ENCODE data around the gene SNRPD3.

SNRPD3 gene

DNA sequence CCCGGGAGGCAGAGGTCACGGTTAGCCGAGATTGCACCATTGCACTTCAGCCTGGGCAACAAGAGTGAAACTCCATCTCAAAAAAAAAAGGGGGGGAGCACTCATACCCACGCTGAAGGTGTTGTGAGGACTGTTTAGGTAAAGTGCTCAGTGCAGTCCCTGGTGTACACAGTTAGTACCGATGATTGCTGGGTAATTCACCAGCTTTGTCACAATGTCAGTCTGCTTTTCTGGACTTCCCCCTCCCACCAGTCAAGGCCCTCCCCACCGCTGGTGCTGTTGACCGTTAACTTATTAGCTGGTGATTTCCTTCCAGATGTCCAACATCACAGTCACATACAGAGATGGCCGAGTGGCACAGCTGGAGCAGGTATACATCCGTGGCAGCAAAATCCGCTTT lies 11.9 kb downstream of the SNRPD3 start:
- DNase-seq (ENCODE audit: low read depth, low spot score): no peak

DNA sequence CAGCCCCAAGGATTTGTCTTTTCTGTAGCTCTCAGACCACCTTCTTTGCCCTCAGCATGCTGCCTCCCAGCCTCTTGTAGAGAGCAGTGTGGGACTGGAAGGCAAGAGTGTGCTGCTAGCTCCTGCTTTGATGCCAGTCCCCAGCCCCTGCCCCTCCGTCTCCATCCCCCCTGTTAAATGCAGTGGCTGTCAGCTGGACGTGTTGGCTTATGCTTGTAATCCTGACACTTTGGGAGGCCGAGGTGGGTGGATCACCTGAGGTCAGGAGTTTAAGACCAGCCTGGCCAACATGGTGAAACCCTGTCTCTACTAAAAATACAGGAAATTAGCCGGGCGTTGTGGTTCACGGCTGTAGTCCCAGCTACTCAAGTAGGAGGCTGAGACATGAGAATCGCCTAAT lies 15.5 kb downstream of the SNRPD3 start:
- DNase-seq (ENCODE audit: low read depth, low spot score): no peak

DNA sequence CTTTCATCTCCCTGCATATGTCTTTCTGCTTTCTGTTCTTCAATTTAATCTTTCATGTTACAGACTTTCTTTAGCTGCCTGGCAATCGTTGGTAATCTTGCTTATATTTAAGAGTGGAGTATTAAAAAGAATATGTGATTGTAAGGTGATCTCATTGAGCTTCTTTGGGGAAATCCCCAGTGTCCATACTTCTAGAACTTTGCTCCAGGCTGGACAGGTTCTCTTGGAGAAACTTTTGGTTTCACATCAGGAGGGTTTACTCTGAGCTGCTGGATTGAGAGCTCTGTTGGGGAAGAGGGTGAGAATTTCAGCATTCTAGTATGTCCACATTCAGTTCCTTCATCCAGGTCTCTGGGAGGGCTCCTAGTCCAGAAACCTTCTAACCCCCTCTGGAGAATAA lies 21.0 kb downstream of the SNRPD3 start:
- DNase-seq (ENCODE audit: low read depth, low spot score): no peak

DNA sequence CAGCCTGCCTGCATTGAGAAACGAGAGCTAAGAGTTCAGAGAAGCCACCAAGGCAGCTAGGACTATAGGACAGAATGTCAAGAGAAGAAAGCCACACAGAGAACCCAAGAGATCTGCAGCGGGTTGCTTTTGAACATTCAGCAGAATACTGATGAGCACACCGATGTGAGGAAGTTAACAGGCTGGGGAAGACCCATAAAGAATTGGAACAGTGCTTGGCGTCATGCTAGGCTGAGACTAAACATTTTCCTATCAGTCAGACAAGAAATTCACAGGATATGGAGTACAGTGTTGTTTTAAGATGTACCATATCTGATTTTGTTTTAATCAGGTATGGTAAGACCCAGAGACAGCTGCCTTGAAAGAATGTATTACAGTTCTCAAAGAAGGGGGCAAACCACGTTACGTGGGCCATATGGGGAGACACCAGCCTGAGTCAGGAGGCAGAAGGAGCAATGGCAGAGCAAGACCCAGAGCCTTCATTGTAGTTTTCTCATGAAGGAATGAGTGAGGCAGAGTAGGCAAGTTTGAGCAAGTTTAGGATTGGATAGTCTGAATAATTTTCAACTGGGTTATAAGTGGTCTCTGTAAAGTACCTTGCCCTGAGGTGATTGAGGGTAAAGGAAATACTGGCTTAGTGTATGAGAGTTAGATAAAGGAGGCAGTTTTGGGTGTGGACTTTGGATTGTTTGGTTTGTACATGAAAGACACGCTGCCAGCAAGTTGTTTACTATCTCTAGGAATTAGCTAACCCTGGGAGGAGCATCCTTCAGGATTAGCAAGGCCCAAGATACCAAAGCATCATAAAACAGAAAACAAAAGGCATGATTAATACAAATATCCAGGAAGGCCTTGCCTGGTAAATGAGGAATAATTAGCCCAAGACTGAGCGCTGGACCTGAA lies 22.8 kb downstream of the SNRPD3 start:
- DNase-seq (ENCODE audit: low read depth, low spot score): no peak

DNA sequence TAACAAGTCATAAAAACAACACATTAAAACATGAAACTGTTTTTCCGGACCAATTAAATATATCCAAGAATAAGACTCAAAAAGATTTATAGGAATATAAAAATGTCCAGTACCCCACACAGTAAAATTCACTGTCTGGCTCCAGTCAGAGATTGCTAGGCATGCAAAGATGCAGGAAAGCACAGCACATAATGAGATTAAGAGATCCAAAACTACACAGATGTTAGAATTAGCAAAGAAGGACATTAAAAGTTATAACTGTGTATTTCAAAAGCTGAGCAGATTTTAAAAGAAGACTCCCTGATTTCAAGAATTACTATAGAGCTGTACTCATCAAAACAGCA lies 23.4 kb downstream of the SNRPD3 start:
- DNase-seq (ENCODE audit: low read depth, low spot score): no peak

DNA sequence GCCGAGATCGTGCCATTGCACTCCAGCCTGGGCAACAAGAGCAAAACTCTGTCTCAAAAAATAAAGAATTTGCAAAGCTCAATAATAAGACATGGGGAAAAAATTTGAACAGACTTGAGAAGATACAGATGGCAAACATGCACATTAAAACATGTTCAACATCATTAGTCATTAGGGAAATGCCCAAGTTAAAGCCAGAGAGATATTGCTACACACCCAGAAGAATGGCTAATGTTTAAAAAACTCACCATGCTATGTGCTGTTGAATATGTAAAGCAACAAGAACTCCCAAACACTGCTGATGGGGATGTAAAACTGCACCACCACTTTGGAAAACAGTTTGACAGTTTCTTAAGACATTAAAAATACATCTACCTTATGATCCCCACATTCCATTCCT lies 24.5 kb downstream of the SNRPD3 start:
- no peak for DNase-seq (ENCODE audit: low read depth, low spot score)

DNA sequence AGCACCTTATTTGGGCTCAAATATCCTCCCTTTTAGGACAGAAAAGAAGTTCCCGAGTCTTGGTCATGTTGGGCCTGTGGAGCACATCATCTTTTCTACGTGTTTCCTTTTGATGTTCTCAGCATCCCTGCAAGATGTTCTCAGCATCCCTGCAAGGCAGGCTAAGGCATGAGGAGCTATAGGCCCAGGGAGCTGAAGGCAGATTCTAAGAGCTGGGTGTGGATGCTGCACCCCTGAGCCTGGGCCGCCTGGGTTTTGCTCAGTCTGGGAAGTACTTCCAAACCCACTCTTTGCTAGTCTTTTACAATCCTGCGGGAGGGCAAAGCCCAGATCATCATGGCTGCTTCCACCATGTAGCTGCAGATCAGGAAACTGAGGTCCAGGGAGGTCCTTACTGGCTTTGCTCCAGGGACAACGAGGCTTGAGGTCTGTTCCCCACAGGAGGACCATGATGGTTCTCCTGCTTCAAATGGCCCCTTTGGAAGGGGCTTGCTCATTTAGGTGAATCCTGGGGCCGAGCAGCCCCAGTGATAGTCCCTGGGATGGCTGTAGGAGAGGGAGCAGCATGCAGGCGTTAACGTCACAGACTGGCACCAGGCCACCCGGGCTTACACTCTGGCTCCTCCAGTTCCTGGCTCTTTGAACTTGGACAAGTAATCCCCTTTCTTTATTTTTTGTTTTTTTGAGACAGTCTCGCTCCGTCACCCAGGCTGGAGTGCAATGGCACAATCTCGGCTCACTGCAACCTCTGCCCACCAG lies 26.4 kb downstream of the SNRPD3 start:
- DNase-seq (ENCODE audit: low read depth, low spot score): no peak

DNA sequence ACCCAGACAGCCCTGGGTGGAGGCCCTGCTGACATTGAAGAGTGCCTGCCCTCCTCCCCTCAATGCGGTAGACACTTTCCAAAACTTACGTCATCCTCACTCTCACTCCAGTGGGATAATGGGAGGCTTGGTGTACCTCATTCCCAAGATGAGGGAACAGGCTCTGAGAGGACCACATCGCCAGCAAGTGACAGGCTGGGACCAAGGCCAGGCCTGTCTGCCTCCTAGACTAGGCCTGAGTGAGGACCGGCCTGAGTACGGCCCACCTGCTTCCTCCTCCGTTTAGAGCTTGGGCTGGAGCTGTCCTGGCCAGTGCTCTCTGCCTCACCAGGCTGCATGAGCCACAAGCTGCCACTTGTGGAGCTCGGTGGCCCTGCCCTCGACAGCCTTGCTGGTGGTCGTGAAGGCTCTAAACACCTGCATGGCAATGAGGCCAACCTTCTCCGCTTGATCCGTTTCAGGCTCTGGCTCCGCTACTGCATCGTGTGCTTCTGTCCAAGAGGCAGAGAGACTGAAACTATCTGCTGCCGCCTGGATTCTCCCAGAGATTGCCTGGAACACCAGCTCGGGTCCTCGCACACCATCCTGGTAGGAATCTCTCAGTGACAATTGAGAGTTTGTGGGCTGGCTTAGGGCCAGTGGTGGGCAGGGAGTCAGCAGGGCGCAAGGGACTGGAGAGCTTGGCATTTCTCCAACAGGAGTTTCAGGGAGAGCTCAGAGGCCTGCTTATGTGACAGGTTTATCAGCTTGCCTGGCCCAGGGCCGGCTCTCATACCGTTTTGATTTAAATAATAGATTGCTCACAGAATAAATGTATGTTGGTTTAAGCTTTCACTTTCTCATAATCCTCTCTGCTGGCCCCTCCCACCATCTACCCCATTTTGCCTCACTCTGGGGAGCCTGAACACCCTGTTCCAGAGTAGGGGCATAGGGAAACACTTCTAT lies 27.7 kb downstream of the SNRPD3 start:
- no peak for DNase-seq (ENCODE audit: low read depth, low spot score)

DNA sequence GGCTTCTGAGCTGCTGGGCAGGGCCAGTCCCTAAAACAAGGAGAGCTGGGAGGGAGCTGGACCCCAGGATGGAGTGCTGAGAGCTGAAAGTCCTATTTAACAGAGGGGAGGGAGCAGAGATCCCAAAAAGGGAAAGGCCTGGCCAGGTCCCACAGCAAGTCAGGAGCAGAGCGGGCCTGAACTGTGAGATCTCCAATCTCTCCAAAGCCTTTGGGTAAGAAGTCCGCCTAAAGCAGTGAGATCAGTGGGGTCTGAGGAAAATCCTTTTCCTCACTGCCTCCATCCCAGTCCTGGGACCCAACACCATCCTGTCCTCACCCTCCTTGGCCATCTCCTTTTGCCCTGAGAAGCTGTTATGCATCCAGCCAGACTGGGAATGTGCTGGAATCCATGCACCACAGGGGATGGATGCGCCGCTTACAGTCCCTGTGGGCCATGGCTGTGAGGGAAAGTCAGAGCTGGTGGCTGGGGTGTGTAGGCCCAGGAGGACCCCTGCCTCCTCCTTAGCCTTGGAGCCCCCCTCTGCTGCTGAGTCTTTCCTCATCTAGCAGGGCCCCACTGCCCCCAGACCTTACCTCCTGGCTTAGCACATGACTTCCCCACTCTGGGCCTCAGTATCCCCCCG lies 28.5 kb downstream of the SNRPD3 start:
- DNase-seq (ENCODE audit: low read depth, low spot score): no peak

DNA sequence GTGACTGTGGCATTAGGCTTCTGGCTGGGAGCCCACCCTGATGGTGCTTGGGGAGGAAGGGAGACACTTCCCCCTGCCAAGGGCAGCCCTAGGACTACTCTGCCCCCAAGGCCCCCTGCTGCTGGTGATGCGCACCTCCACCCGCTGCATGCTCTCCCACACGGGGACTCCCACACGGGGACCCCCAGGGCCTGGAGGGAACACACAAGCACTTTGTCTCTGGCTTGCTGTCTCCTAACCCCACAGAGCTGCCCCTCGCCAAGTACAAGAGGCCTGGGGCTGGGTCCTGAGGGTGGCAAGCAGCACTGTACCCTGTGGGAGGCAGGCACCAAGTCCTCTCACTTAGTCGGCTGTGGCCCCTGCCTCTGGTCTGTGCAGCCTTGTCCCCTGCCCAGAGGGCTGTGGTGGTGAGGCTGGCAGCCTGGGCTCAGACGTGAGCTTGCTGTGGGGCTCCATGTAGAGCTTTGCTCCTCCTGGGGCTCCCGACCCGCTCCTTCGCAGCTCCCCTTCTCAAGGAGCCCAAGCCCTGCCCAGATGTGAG lies 29.1 kb downstream of the SNRPD3 start:
- no peak for DNase-seq (ENCODE audit: low read depth, low spot score)

DNA sequence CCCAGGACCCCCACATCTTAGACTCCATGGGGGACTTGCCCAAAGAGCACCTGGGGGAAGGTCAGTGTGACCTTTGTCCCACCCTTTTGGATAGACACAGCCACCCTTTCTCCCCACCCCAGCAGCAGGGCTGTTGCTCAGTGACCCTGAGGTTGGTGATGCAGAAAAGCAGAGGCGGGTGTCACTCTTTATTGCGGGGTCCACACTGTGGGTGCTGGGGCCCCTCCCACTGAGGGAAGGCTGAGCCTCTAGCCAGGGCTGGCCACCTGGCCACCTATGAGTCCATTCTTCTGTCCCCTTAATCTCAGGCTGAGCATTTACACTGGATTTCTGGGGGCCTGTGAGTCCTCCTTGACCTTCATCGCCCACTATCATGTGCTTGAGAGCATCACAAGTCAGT lies 29.7 kb downstream of the SNRPD3 start:
- no peak for DNase-seq (ENCODE audit: low read depth, low spot score)

DNA sequence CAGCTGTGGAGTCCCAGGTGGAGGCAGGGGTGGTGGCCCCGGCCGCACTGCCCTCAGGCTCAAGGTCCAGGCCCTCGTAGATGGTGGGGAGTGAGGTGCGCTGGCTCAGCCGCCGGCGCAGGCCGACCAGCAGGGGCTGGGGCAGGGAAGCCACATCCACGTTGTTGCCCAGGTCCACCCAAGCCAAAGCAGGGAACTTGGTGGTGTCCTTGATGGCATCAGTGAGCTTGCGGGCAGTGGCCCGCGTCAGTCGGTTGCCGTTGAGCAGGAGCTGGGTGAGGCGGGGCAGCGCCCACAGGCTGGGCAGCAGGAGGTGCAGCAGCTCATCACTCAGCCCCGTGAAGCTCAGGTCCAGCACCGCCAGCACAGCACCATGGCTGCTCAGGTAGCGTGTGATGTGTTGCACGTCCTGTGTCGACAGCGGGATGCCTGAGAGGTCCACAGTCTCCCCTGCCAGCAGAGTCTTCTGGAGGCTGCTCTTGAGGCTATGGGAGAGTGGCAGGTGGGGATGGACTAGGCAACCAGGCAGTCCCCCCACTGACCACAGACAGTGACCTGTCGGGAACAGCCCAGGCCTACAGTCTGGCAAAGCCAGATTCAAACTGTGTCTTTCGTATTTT lies 30.2 kb downstream of the SNRPD3 start:
- DNase-seq (ENCODE audit: low read depth, low spot score): no peak

DNA sequence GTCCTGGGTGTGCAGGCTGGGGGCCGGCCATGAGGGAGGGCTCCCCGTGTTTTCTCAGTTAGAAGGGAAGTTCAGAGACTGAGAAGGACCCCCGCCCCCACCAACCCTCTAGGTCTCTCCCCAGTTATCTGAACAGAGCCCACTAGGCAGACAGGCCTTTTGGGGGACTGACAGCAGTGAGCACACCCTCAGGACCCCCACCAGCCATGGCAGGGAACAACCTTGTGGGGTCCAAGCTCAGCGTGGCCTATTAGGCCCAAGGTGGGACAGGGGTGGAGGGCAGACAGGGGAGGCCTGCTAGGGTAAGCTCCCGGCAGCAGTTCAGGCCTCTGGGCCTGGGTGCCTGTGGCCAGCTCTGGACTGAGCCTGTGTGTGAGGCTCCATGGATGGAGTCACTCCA lies 31.5 kb downstream of the SNRPD3 start:
- no peak for DNase-seq (ENCODE audit: low read depth, low spot score)

DNA sequence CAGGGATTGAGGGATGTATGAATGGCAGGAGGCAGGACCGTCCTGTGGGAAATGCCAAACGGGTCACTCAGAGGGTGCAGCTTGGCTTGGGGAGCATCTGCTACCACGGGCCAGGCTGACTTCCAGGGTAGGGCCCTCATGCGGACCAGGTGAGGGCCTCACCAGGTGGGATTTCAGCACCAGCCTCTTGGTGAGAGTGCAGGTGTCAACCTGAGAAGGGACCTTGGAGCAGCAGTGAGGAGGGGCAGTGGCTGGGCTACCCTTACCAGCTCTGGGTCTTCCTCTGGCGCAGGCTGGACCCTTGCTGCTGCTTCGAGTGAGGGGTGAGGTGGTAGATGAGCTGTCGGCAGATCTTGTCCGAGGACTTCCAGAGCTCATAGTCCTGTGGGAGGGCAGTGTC lies 32.1 kb downstream of the SNRPD3 start:
- DNase-seq (ENCODE audit: low read depth, low spot score): no peak

DNA sequence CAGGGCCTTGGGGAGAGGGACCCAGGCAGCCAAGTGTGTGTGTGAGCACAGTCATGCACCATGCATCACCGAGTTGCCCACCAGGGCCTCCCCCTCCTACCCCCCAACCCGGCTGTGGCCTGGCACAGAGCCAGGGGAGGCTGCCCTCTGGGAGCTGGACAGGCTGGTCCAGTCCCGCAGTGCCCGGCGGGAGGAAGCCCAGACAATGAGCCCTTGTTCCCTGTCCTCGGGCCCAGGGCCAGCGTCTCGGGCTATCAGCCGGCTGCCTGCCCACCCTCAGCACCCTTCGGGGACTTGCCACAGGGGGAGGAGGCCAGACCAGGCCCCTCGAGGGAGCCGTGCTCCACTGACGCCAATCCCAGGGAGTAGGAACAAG lies 32.6 kb downstream of the SNRPD3 start:
- DNase-seq (ENCODE audit: low read depth, low spot score): no peak

DNA sequence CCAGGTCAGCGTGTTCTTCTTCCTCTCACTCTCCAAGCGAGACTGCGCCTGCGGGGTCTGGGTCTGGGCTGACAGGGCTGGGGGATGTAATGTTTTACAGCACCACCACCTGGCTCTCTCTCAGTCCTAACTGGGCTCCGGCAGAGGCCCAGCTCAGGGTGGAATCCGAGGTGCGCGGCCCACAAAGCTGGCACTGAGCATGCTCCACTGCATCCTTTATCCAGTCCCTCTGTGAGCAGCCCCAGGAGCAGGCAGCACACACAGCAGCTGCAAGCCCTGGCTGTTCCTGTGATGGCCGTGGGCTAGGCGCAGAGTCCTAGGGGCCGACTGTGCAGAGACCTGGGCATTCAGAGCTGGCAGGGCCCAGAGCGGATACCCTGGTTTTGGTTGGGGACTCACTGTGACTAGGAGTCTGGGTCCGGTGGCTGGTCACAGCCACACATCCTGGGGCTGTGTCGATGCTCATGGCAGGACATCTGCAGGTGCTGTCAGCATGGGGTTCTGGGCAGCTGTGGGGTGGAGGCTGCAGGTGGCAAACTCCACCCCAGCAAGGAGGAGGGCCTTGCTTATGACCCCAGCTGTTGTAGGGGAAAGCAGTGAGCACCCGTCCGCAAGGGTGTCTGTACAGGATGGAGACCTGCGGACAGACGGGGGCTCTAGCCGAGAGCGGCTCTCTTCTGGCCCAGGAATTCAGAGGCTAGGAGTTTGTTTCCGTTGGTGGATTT lies 33.1 kb downstream of the SNRPD3 start:
- no peak for DNase-seq (ENCODE audit: low read depth, low spot score)

DNA sequence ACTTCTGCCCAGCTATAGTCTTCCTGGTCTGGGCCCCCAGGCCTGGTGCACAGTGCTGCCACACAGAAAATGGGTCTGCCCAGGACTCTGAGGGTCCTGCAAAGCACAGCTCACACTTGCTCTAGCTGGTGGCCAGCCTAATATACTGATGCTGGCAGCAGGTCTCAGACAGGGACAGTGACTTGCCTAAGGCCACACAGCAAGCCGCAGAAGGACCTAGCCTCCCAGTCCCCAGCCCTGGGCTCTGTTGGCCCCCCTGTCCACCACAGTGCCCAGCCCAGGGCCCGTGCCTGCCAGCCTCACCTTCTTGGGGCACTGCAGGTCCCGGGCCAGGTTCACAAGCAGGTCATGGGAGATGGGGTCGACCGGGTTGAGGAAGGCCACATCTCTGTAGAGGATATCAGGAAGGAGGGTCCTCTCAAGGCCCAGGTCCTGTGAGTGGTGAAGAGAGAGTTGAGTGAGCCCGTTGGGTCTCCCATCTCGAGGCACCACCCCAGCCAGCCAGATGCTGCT lies 33.8 kb downstream of the SNRPD3 start:
- no peak for DNase-seq (ENCODE audit: low read depth, low spot score)

DNA sequence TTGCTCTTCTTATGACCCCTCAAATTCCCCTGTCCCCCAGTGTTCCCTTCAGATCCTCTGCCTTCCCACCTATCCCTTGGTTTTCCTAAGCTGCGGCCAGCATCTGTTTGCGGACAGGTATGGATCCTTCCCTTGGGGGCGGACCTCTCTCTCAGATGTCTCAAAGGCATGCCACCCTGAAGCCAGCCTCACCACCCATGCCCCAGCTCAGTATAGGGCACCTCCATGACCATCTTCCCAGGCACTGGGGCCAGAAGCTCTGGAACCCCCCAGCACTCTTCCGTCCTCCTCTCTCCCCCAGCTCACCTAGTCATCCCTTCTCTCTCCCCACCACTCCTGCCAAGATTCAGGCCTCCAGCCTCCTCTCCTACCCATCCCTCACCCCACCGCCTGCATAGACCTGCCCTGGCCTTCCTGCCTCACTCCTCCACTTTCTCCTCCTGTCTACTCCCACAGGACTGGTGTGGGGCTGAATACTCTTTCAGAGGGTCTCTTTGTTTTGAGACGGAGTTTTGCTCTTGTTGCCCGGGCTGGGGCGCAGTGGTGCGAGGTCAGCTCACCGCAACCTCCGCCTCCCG lies 34.9 kb downstream of the SNRPD3 start:
- no peak for DNase-seq (ENCODE audit: low read depth, low spot score)

DNA sequence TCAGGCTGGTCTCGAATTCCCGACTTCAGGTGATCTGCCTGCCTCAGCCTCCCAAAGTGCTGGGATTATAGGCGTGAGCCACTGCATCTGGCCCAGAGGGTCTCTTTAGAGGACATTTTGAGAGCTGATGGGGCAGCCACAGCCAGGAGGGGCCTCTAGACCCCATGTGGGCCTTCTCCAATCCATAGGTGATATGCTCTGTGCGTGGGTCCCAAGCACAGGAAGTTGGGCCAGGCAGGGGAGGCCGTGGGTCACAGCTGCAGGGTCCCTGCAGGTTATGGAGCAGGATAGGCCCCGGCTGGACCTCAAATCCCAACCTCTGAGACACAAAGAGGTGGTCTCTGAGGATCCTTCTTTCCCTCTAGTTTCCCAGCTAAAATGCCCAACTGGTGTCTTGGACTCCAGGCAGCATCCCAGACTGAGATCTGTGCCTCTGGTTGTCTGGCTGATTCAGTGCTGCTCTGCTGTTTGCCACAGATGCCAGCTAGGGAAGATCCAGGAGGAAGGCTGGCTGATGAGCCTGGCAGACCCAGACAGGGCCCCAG lies 35.6 kb downstream of the SNRPD3 start:
- DNase-seq (ENCODE audit: low read depth, low spot score): no peak
